22Rv1 (cell line): Measurements from ENCODE around the gene SSTR3.

Experiments used
- H3K27ac ChIP-seq: fragments of 450-650 bp; 2 replicates; pipeline ENCODE4 v1.5.1; 2017
- CTCF ChIP-seq: fragments of 450-650 bp; IDR thresholded peaks from 2 replicates; pipeline ENCODE4 v1.5.1; 2017; ENCODE audit warnings: mild to moderate bottlenecking
- ZFX ChIP-seq: fragments of 450-650 bp; IDR thresholded peaks from 2 replicates; pipeline ENCODE4 v1.6.1; 2017; ENCODE audit warnings: antibody characterized with exemption, borderline replicate concordance

SSTR3 gene

DNA sequence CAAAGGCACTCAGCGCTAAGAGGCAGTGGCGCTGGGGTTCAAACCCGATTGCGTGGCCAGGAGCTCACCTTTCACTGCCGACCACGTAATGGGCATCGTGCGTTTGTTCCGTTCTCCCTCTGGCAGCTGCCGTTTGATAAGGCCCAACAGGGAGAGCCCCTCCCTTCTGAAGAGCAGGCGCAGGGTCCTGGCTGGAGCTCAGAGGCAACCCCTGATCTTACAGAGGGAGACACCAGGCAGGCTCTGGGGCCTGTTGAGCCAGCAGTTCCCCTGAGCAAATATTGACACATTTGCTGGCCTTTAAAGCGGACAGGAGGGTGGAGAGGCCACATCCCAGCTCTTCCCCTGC is 12.5 kb downstream of the SSTR3 start:
- no peak overlapping the region for H3K27ac ChIP-seq
- TF ChIP-seq ZFX (no peak), CTCF (peak; percentile 69)

DNA sequence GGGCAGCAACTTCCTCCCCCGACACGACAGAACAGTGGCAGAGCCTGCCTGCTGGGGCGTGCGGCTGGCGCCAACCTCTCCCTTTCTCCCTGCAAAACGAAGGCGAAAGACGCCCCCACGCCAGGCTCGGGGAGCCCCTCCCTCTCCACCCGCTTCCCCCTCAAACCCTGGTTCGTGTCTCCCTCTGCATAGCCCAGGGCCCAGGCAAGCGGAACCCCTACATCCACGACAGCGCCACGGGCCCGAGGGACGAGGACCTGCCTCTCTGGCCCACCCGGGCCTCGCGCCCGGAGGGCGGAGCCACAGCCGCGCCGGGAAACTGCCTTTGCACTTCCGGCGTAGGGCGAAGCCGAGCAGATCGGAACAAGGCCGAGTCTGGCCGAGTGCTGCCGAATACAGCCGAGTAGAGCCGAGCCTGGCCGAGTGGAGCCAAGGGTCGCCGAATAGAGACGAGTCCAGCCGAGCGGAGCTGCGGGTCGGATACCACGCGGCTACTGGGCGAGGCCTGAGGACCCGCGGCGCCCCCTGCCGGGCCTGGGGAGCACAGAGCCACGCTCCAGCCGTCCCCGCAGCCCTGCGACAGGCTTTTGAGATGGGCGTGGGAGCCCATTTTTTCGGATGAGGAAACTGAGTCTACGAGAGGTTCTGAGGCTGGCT is 13.0 kb downstream of the SSTR3 start:
- H3K27ac ChIP-seq: peak overlapping the region; percentile 85
- TF ChIP-seq CTCF (peak; percentile 97), ZFX (no peak)

DNA sequence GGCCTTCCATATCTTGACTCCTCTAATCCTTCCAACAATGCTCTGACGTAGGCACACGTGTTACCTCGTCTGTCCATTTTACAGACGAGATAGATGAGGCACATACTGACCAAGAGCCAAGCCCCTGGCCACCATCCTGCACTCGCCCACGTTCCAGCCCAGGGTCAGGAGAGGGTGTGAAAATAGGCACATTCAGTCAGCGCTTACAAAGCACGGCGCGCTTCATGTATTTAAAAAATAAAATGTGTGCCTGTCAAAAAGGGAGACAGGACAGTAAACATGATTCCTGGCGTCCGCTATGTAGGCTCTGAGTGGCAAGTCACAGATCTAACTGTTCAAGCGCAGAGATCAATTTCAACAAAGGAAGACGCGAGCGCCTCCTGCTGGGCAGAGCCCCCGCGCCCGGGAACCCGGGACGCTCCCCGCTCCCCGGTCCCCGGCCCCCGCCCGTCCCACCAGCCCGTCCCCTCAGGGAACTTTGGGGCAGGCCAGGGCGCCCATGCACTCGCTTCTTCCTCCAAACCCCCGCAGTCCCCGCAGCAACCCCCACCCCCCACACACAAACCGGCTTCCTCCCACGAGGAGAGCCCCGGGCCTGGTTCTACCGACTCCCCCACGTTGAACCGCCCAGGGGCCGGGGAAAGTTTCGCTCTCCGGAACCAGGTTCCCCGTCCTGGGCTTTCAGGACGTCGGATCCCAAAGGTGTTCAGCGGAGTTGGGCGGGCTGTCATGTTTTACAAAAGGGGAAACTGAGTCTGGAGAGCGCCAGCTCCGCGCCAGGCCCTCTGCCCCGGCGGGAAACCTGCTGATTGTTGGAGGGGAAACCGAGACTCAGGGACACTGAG is 13.8 kb downstream of the SSTR3 start:
- peak overlapping the region; percentile 85 for H3K27ac ChIP-seq
- TF ChIP-seq CTCF (peak; percentile 84), ZFX (no peak)

- TF ChIP-seq ZFX: no peak
- no peak for TF ChIP-seq CTCF
- peak overlapping the region; percentile 85 for H3K27ac ChIP-seq
Measured at GRCh38 chr22:37197451-37198257, 14.6 kb downstream of the SSTR3 start.

DNA sequence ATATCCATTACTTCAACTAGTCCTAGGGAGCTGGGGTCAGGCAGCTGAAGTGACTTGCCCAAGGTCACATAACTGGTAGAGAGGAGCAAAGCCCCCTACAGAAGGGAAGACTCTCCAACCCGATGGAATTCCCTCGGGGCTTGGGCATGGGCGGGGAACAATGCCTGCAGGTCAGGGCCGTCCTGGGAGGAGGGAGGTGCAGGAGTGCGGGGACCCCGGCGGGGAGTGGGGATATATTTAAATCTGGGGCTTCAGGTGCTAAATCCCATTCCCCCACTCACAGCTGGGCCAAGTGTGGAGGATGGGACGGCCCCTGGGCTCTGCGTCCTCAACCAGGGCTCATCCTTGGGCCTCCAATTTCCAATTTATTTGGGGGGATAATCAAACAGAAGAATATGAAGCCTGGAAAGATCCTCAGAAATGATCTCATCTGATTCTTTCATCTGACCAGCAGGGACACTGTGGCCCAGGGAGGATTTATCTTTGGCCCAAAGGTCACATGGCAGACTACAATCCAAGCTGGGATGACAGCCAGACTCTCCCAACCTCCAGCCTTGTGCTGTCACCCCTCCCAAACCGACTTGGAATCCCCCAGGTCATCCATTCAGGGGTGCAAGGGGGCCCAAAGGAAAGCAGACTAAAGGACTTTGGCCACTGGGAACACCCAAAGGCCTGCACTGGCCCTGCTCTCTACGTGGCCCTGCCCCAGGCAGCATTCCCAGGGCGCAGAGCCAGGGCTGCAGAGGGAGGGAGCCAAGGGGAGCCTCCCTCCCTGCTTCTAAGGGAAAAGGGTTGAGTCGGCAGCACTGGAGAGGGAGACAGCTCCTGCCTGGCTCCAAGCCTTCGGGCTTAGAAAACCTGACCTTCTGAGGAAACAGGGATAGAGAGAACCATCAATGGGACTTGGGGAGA is 15.5 kb downstream of the SSTR3 start:
- peak; percentile 18; the same call in 1 of the 2 replicates for TF ChIP-seq CTCF
- no peak for TF ChIP-seq ZFX
- H3K27ac ChIP-seq: peak overlapping the region; percentile 85

DNA sequence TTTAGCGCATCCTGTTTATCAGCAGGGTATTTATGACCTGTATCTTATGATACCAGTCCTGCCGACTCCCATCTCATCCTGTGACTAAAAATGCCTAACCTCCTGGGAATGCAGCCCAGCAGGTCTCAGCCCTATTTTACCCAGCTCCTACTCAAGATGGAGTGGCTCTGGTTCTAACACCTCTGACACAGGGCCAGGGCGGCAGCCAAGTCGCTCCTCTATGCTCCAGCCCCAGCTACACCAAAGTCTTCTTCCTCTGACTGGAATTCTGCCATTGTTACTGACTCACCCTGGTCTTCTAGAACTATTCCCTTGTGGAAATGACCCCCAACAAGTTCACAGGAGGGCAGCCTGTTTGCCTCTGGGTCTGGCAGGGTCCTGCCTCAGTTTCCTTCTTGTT is 16.4 kb downstream of the SSTR3 start:
- no peak overlapping the region for H3K27ac ChIP-seq
- TF ChIP-seq ZFX (no peak), CTCF (no peak)
